ENCODE results near the gene GPNMB. TPM values are rescaled to one million over a fixed set of nuclear protein-coding genes. Genes with fewer than 3 reads are reported as not detected.

The GPNMB gene
- polyA plus RNA-seq, 1 experiment: 54.5 TPM

- no peaks in the 10 kb centered on the region for H3K36me3 ChIP-seq (ENCODE audit: control insufficient read depth, insufficient read depth, low read length)
- H3K27me3 ChIP-seq (ENCODE audit: control insufficient read depth, insufficient read depth, low read length): no peaks in the 10 kb centered on the region
- ChIA-PET CTCF (interaction anchor here (0.7 to 1.4 kb wide), 4 partner anchors 14 to 170 kb away, joined by 3 to 6 read pairs (median 4); no protein-coding TSS in a partner anchor), POLR2A (interaction anchor here (0.5 kb wide), 1 partner anchor 117 kb away, joined by 9 read pairs; no protein-coding TSS in a partner anchor)
- no peak overlapping the region for H3K4me3 ChIP-seq (ENCODE audit: low read depth, low read length)
- DNase-seq (ENCODE audit: low read depth): no peak
- TF ChIP-seq CTCF (IDR thresholded peaks at IDR 0.05; ENCODE audit: insufficient read depth, low read depth, low read length): no peak
Observed at GRCh38 chr7:23291957-23292560, 45.5 kb downstream of the GPNMB start.

DNA sequence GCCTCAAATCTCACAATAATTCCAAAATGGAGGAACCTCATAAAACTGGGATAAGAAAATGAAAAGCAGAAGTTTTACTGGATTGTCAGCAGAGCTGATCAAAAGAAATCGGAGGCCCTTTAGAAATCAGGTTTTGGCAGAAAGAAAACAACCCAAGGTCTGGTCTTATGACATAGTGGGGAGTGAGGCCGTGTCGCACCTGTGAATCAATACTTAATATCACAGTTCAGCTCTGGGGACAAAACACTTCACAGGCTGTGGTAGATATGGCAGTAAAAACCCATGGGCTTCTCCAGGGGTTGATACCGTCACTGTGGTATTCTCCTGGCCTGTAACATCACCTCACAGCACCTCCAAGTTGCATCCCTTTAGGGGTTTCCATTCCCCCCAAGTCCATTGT, 46.0 kb downstream of the GPNMB start:
- ChIA-PET POLR2A (interaction anchor here (0.5 kb wide), 1 partner anchor 117 kb away, joined by 9 read pairs; no protein-coding TSS in a partner anchor), CTCF (interaction anchor here (0.7 to 1.4 kb wide), 4 partner anchors 14 to 170 kb away, joined by 3 to 6 read pairs (median 4); no protein-coding TSS in a partner anchor)
- Histone ChIP-seq H3K4me3 (ENCODE audit: low read depth, low read length) (no peak overlapping the region), H3K36me3 (ENCODE audit: control insufficient read depth, insufficient read depth, low read length) (no peaks in the 10 kb centered on the region), H3K27me3 (ENCODE audit: control insufficient read depth, insufficient read depth, low read length) (no peaks in the 10 kb centered on the region)
- TF ChIP-seq CTCF (IDR thresholded peaks at IDR 0.05; ENCODE audit: insufficient read depth, low read depth, low read length): no peak
- no peak for DNase-seq (ENCODE audit: low read depth)

- Histone ChIP-seq H3K4me3 (ENCODE audit: low read depth, low read length) (no peak overlapping the region), H3K36me3 (ENCODE audit: control insufficient read depth, insufficient read depth, low read length) (no peaks in the 10 kb centered on the region), H3K27me3 (ENCODE audit: control insufficient read depth, insufficient read depth, low read length) (no peaks in the 10 kb centered on the region)
- TF ChIP-seq CTCF (IDR thresholded peaks at IDR 0.05; ENCODE audit: insufficient read depth, low read depth, low read length): no peak
- POLR2A ChIA-PET: interaction anchor here (0.6 kb wide), 1 partner anchor 41 kb away, joined by 3 read pairs; no protein-coding TSS in a partner anchor
- CTCF ChIA-PET: interaction anchor here (1.4 to 2.6 kb wide), 3 partner anchors 12 to 169 kb away, joined by 6 to 12 read pairs (median 9); no protein-coding TSS in a partner anchor
- DNase-seq (ENCODE audit: low read depth): no peak
Observed at GRCh38 chr7:23293500-23294073, 47.0 kb downstream of the GPNMB start.

- Histone ChIP-seq H3K4me3 (ENCODE audit: low read depth, low read length) (no peak overlapping the region), H3K36me3 (ENCODE audit: control insufficient read depth, insufficient read depth, low read length) (no peaks in the 10 kb centered on the region), H3K27me3 (ENCODE audit: control insufficient read depth, insufficient read depth, low read length) (no peaks in the 10 kb centered on the region)
- DNase-seq (ENCODE audit: low read depth): no peak
- CTCF ChIA-PET: interaction anchor here (1.1 to 2.6 kb wide), 5 partner anchors 13 to 25 kb away, joined by 3 to 12 read pairs (median 7); no protein-coding TSS in a partner anchor
- no peak for TF ChIP-seq CTCF (IDR thresholded peaks at IDR 0.05; ENCODE audit: insufficient read depth, low read depth, low read length)
- POLR2A ChIA-PET: interaction anchor here (0.6 kb wide), 1 partner anchor 63 kb away, joined by 4 read pairs; no protein-coding TSS in a partner anchor
Observed at GRCh38 chr7:23294549-23295400, 48.2 kb downstream of the GPNMB start.

GRCh38 chr7:23295401-23295697, 48.8 kb downstream of the GPNMB start:
- H3K27me3 ChIP-seq (ENCODE audit: control insufficient read depth, insufficient read depth, low read length): no peaks in the 10 kb centered on the region
- no peak for TF ChIP-seq CTCF (IDR thresholded peaks at IDR 0.05; ENCODE audit: insufficient read depth, low read depth, low read length)
- no peak overlapping the region for H3K4me3 ChIP-seq (ENCODE audit: low read depth, low read length)
- ChIA-PET POLR2A (no interaction called here), CTCF (interaction anchor here (1.1 to 2.6 kb wide), 4 partner anchors 14 to 26 kb away, joined by 3 to 9 read pairs (median 5); no protein-coding TSS in a partner anchor)
- no peaks in the 10 kb centered on the region for H3K36me3 ChIP-seq (ENCODE audit: control insufficient read depth, insufficient read depth, low read length)
- DNase-seq (ENCODE audit: low read depth): no peak
